GM18520 (cell line): Measurements from ENCODE around the gene BRD3.

Experiments
- ATAC-seq: cut with Tn5 transposase; IDR thresholded peaks from one replicate; pipeline ENCODE4 v1.9.1; 2021; ENCODE audit not compliant: unreplicated experiment

BRD3 gene

GRCh38 chr9:133980864-133981588 is 86.8 kb downstream of the BRD3 start:
- no peak for ATAC-seq
